GM19240 (cell line): Measurements from ENCODE around the gene MAPK4.
"Not testable (repeated sequence)": the region's sequence is repeated elsewhere in the genome, so short reads cannot be mapped to it uniquely, and the experiment has no call there.

Source experiments
- DNase-seq: peaks from one replicate; pipeline ENCODE4 v3.0.0; 2011; ENCODE audit warnings: low spot score; ENCODE audit not compliant: insufficient read length

Gene MAPK4

DNA sequence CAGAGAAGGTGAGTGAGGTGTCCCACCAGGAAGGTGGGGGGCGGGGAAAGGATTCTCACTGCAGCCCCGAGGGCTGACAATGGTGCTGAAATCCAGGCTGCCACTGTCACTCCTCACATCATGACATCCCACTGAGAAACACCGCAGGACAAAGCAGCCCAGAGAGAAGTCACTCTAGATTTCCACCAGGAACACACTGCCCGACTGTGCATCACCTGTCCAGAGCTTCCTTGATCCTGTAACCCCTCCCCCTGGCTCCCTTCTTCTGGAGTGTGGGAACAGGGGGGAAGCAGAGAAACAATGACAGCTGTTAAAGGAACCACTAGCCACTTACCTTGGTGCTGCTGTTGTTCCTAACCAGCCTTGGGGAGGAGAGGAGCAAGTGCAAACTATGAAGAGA is 190.1 kb downstream of the MAPK4 start:
- DNase-seq: no peak

DNA sequence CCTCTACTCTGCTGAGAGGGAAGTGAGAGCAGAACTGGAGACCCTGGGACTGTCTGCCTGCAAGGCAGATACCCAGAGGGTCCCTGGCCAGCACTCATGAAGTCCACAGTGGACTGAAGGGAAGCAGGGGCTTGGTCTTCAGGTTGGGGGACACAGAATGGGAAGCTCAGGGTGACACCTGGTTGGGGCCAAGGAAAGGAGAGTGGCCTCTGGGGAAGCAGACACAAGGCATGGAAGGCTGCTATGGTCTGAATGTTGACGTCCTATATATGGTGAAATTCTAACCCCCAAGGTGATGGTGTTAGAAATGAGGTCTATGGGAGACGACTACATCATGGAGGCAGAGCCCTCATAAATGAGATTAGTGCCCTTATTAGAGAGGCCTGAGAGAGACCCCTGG is 190.7 kb downstream of the MAPK4 start:
- no peak for DNase-seq

DNA sequence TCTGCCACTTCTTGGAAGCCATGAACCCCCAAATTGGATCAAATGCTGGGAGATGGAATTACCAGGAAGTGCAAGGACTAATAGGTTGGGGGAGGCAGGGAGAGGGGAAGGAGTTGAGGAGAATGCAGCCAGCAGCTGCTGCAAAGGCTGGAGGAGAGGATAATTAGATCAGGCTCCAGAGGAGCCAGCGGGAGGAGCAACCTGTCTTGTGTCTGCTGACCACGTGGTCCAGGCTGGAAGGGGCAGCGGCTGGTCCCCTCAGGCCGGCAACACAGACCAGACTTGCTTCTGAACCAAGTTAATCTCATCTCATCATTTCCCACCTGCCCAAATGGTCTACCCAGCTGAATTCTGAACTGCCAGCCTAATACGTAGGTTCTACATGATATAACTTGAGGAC is 191.6 kb downstream of the MAPK4 start:
- DNase-seq: no peak

DNA sequence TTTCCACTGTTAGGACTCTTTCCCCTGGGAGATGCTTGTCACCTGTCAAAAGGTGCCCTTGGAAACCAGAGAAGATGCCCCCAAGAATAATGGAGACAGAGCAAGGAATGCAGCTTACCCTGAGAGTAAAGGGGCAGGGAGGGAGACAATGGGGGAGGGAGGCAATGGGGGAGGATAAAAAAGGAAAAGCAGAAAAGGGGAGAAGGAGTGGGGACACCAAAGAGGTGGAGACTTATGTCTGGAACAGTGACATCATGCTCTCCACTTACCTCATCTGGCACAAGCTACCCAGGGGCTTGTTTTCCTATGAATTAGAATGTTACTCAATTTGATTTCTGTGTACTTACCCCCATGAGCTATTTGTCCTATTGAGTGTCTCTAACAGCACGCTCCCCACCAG is 192.1 kb downstream of the MAPK4 start:
- no peak for DNase-seq

DNA sequence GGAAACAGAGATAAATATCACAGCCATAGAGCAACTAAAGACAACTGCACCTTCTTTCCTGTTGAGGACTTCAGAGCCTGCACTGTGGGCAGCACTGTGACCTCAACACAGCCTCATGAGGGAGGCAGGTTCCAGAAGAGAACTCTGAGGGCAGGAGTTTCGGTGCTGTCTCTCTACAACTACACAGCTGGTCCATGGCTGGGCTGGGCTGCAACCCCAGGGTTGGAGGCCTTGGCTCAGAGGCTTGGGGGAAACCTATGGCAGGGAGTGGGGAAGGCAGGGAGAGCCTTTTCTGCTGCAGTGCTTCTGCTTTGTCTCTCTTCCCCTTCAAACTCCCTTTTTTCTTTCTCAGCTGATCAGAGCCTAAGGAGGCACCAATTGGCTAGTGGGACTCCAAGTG is 193.4 kb downstream of the MAPK4 start:
- no peak for DNase-seq

DNA sequence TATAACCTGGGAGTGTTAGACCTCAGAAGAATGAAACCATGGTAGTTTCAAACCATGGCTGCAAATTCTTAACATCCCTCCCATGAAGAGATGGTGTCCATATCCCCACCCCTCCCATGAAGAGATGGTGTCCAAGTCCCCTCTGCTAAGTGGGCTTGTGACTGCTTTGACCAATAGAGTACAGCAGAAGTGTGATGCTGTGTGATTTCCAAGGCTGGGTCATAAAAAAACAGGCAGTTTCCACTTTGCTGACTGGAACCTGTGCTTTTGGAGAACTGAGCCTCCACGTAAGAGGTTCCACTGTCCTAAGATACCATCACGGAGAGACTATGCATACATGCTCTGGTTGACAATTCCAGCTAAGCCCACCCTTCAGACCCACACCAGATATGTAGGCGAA is 194.4 kb downstream of the MAPK4 start:
- DNase-seq: no peak

DNA sequence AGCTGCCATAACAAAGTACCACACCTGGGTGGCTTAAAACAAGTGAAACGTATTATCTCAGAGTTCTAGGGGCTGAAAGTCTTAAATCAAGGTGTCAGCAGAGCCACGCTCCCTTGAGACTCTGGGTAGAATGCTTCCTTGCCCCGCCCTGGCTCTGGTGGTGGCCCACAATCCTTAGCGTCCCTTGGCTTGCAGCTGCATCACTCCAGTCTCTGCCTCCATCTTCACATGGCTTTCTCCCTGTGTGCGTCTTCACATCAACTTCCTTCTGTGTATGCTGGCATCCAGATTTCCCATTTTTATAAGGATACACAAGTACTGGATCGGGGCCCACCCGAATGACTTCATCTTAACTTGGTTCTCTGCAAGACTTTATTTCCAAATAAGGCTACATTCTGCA is 197.5 kb downstream of the MAPK4 start:
- no peak for DNase-seq

DNA sequence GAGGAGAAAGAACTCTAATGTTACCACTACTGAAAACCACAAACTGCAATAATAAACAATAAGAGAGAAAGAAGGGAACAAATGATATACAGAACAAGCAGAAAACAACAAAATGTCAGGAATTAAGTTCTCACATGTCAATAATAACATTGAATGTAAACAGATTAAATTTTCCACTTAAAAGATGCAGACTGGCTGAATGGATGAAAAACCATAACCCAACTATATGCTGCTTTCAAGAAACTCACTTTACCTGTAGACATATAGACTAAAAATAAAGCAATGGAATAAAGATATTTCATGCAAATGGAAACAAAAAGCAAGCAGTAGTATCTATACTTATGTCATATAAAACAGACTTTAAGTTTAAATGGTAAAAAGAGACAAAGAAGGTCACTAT is 209.6 kb downstream of the MAPK4 start:
- no peak for DNase-seq

DNA sequence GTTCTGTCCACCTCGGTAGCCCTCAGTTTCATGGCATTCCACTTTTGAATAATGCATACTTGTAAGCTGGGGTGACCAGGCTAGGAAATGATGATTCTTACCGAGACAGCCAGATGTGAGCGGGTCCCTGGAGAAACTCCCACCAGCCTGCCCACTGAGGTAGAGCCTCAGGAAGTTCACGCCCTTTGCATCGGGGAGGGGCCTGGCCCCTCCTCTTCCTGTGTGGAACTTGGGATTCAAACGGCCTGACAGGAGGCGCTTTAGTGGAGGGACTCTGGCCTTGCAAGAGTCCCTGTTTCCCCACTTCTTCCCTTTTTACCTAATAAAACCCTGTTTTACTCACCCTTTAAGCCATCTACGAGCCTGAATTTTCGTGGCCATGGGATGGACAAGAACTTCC is 215.3 kb downstream of the MAPK4 start:
- no peak for DNase-seq

DNA sequence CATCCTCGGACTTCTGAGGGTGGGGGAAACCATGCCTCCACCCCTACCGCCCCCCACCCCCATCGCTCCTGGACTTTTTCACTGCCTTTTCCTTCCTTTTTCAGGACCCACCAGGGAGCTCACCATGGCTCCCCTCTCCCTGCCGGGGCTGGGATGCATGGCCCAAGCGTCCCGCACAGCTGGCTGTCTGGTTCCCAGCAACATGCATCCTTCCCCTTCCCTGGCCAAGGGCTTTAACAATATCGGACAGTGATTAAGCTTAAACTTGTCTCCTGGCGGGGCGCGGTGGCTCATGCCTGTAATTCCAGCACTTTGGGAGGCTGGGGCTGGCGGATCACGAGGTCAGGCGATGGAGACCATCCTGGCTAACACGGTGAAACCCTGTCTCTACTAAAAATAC is 215.8 kb downstream of the MAPK4 start:
- DNase-seq: no peak

DNA sequence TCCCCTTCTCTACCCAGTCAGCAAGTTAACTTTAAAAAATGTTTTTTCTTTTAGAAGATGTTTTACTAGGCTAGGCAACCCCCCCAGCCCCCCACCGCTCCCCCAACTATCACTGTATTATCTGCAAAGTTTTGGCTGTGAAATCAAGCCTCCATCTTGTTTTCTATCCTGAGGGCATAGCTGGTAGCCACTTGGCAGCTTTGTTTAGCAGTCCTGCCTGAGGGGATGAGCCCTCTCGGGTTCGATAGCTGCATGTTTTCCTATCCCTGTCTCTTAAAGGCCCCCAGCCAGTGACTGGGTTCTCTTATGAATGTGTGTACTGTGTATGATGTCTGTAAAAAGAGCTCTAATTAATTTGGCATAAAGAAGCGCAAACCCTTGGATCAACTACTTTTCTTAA is 216.5 kb downstream of the MAPK4 start:
- DNase-seq: no peak

DNA sequence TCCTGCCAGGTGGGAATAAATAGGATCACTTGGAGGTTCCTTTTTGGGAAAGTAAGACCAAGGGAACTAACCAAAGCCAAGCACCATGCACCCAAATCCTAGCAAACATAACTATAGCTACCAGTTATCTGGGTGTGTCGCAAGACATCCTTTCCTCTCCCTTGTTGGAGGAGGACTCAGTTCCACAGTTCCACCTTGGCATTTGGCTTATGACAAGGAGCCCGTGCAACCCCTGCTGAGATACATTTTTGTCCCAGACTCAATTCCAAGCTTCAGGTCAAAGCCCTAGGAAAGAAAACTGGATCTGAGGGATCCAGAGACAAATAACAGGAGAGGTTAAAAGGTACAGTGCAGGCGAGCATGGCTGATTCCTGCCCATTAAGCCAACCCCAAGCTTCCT is 219.1 kb downstream of the MAPK4 start:
- not testable (repeated sequence) for DNase-seq
